Measurements from ENCODE around the gene DPP10.

The DPP10 gene

DNA sequence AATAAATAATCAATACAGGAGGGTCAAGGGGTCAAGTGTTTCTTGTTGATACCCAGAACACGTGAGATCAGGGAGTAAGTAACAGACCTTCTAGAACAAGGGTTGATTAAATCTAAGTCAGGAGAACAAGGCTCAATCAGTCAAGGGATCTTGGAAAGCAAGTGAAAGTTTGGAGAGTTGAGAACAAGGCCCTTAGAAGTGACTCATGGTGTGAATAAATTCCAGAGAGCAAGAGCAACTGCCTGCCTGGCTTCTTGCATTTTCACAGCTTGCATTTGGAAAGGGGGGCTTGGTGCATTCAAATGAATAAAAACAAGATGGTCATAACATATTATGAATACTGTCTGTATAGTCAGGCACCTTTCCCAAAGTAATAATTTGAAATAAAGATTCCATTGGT is 256.1 kb downstream of the DPP10 start:
- TF ChIP-seq CTCF (IDR thresholded peaks at IDR 0.05; ENCODE audit: insufficient read depth, low read length, missing control alignments): no peak
- ChIA-PET CTCF (no interaction called here), POLR2A (no interaction called here)
- no peak for DNase-seq (ENCODE audit: low read depth, low spot score)
- H3K4me3 ChIP-seq (ENCODE audit: low read depth, low read length): no peak overlapping the region

GRCh38 chr2:114699423-114699944 is 257.0 kb downstream of the DPP10 start:
- DNase-seq (ENCODE audit: low read depth, low spot score): no peak
- no peak overlapping the region for H3K4me3 ChIP-seq (ENCODE audit: low read depth, low read length)
- ChIA-PET POLR2A (no interaction called here), CTCF (no interaction called here)
- TF ChIP-seq CTCF (IDR thresholded peaks at IDR 0.05; ENCODE audit: insufficient read depth, low read length, missing control alignments): no peak

- POLR2A ChIA-PET: no interaction called here
- DNase-seq (ENCODE audit: low read depth, low spot score): no peak
- CTCF ChIA-PET: no interaction called here
- no peak overlapping the region for H3K4me3 ChIP-seq (ENCODE audit: low read depth, low read length)
- no peak for TF ChIP-seq CTCF (IDR thresholded peaks at IDR 0.05; ENCODE audit: insufficient read depth, low read length, missing control alignments)
These were observed 258.0 kb downstream of the DPP10 start for GRCh38 chr2:114700440-114700839.

GRCh38 chr2:114709936-114710850 is 267.8 kb downstream of the DPP10 start:
- POLR2A ChIA-PET: no interaction called here
- no peak for TF ChIP-seq CTCF (IDR thresholded peaks at IDR 0.05; ENCODE audit: insufficient read depth, low read length, missing control alignments)
- no peak overlapping the region for H3K4me3 ChIP-seq (ENCODE audit: low read depth, low read length)
- DNase-seq (ENCODE audit: low read depth, low spot score): no peak
- CTCF ChIA-PET: no interaction called here

DNA sequence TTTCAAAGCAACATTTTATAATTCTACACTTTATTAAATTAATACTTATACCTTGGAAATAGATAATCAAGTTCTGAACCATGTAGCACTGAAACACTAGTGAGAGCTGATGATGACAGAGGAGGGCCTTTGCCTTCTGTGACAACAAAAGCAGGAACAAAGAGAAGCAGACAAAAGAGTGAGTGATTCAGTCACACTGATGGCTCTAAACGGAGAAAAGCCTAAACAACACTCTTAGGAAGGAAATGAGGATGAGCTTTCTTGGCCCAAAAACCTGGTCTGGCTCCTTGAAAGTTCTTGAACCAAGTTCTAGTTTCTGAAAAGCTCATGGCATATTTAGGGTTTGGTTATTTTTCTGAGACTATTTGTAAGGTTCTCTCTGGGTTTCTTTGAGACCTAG is 271.9 kb downstream of the DPP10 start:
- TF ChIP-seq CTCF (IDR thresholded peaks at IDR 0.05; ENCODE audit: insufficient read depth, low read length, missing control alignments): no peak
- no peak overlapping the region for H3K4me3 ChIP-seq (ENCODE audit: low read depth, low read length)
- CTCF ChIA-PET: no interaction called here
- POLR2A ChIA-PET: no interaction called here
- no peak for DNase-seq (ENCODE audit: low read depth, low spot score)

- TF ChIP-seq CTCF (IDR thresholded peaks at IDR 0.05; ENCODE audit: insufficient read depth, low read length, missing control alignments): no peak
- no peak overlapping the region for H3K4me3 ChIP-seq (ENCODE audit: low read depth, low read length)
- POLR2A ChIA-PET: no interaction called here
- no peak for DNase-seq (ENCODE audit: low read depth, low spot score)
- CTCF ChIA-PET: no interaction called here
These were observed 274.6 kb downstream of the DPP10 start for GRCh38 chr2:114717049-114717448.

All from AG04449 (cell line).